ENCODE measurements around the gene RECQL5. TPM values are rescaled to one million over a fixed set of nuclear protein-coding genes. Genes with fewer than 3 reads are reported as not detected.

RECQL5 gene
- total and polyA plus RNA-seq, 2 of the 8 experiments (the other 6 are each of a cell fraction or from before 2014, with no cell fraction given) = 15.1 to 41.1 TPM

GRCh38 chr17:75611851-75612429, 55.0 kb downstream of the RECQL5 start (continued):
- no peak for TF ChIP-seq CTCF (IDR thresholded peaks at IDR 0.05; ENCODE audit: control extremely low read depth in 1 of 3, insufficient read depth in 1 of 3, low read depth in 1 of 3, low read length in 3 of 3)

Data from H1 (cell line).